ENCODE measurements around the gene ARID3B. TPM values are rescaled to one million over a fixed set of nuclear protein-coding genes. Genes with fewer than 3 reads are reported as not detected.

Gene ARID3B
- total RNA-seq, 1 donor from 2014 or later = 154 TPM

DNA sequence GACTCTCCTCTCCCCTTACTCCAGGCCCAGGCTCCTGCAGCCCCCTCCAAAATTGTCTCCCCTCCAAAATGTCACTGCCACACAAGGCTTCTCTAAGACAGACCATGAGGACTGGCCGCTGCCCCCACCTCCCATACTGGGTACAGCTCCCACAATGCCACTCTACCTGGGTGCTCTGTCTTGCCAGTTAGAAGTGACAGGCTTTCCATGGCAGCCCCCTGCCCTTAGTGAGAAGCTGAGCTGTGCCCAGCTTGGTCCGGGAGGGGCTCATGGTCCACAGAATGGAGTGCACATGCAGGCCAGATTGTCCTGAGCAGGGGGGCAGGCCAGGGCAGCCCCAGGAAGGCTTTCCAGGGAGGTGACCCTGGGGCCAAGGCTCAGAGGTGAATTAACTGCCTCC, 71.7 kb downstream of the ARID3B start:
- no peak overlapping the region for H3K4me3 Mint-ChIP-seq (ENCODE audit: unreplicated experiment)
- H3K4me1 Mint-ChIP-seq (ENCODE audit: low read depth, unreplicated experiment) = peaks cover 22% of the 10 kb centered on the region
- TF ChIP-seq, protein P1, sequence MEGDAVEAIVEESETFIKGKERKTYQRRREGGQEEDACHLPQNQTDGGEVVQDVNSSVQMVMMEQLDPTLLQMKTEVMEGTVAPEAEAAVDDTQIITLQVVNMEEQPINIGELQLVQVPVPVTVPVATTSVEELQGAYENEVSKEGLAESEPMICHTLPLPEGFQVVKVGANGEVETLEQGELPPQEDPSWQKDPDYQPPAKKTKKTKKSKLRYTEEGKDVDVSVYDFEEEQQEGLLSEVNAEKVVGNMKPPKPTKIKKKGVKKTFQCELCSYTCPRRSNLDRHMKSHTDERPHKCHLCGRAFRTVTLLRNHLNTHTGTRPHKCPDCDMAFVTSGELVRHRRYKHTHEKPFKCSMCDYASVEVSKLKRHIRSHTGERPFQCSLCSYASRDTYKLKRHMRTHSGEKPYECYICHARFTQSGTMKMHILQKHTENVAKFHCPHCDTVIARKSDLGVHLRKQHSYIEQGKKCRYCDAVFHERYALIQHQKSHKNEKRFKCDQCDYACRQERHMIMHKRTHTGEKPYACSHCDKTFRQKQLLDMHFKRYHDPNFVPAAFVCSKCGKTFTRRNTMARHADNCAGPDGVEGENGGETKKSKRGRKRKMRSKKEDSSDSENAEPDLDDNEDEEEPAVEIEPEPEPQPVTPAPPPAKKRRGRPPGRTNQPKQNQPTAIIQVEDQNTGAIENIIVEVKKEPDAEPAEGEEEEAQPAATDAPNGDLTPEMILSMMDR (IDR thresholded peaks at IDR 0.05; ENCODE audit: partially characterized antibody, unreplicated experiment) = no peak
- no peak overlapping the region for H3K27ac Mint-ChIP-seq (ENCODE audit: unreplicated experiment)
- H3K9me3 Mint-ChIP-seq (ENCODE audit: unreplicated experiment) = peaks cover 5% of the 10 kb centered on the region
- no peak for DNase-seq
- H3K36me3 Mint-ChIP-seq (ENCODE audit: unreplicated experiment) = no peaks in the 10 kb centered on the region
- peaks cover 14% of the 10 kb centered on the region for H3K27me3 Mint-ChIP-seq (ENCODE audit: unreplicated experiment)

DNA sequence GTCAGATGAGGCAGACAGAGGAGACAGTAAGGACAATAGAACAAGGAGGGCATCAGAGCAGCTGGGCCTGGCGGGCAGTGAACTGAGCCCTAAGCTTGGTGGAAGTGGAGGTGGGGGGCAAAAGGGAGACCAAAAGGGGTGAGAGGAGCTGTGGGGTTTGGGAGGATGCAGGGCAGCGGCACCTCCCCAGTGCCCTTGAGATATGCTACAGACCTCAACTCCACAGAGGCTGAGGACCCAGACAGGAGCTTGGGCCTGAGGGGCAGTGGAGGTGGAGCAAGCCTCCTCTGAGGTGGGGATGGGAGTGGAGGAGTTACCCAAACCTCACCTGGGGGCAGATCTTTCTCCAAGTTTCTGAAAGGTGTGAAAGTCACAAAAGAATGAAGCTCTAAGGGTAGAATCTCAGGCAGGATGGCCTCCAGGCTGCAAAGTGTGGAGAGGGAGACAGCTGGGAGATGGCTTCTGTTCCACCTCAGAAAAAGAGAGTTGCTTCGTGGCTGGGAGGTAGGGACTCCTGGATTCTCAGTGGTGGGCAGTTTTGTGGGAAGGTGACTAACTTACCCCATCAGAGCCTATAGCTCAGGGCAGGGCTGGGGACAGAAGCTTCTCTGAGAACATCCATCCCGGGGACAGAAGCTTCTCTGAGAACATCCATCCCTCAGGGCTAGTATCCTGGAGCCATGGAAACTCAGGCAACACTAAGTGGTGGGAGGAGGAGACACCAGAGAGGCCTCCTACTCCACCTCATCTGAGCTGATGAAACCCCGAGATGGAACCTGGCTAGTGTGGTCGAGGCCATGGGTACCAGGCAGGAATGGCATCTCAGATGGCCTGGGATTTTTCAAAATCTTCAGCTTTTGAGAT, 72.3 kb downstream of the ARID3B start:
- Mint-ChIP-seq H3K4me3 (ENCODE audit: unreplicated experiment) (peak overlapping the region; percentile 12), H3K27ac (ENCODE audit: unreplicated experiment) (peak overlapping the region; percentile 75)

DNA sequence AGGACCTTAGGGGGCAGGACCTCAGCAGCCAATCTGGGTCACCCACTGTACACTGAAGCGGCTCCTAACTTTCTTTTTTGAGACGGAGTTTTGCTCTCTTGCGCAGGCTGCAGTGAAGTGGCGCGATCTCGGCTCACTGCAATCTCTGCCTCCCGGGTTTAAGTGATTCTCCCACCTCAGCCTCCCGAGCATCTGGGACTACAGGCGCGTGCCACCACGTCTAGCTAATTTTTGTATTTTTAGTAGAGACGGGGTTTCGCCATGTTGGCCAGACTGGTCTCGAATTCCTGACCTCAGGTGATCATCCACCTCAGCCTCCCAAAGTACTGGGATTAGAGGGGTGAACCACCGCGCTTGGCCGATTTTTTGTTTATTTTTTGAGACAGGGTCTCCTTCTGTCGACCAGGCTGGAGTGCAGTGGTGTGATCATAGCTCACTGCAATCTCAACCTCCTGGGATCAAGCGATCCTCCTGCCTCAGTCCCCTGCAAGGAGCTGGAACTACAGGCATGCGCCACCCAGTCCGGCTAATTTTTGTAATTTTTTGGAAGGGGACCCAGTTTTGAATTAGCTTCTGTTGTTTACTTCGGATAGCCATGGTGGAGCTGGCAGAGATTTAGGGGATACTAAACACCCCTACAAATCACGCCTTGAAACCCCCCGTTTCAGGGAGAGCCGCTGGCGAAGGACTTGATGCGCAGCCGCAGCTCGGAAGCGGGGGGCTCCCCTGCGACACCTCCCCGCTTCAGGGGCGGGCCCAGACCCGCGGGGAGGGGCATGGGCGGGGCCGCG, 73.1 kb downstream of the ARID3B start:
- Mint-ChIP-seq H3K27ac (ENCODE audit: unreplicated experiment) (peak overlapping the region; percentile 52), H3K9me3 (ENCODE audit: unreplicated experiment) (peaks cover 5% of the 10 kb centered on the region), H3K4me3 (ENCODE audit: unreplicated experiment) (peak overlapping the region; percentile 71), H3K4me1 (ENCODE audit: low read depth, unreplicated experiment) (peaks cover 25% of the 10 kb centered on the region), H3K27me3 (ENCODE audit: unreplicated experiment) (peaks cover 14% of the 10 kb centered on the region), H3K36me3 (ENCODE audit: unreplicated experiment) (no peaks in the 10 kb centered on the region)
- TF ChIP-seq, protein P1 (IDR thresholded peaks at IDR 0.05; ENCODE audit: partially characterized antibody, unreplicated experiment) = no peak
- no peak for DNase-seq

More for the DNA sequence above, 72.3 kb downstream of the ARID3B start:
- DNase-seq = no peak
- H3K36me3 Mint-ChIP-seq (ENCODE audit: unreplicated experiment) = no peaks in the 10 kb centered on the region
- peaks cover 5% of the 10 kb centered on the region for H3K9me3 Mint-ChIP-seq (ENCODE audit: unreplicated experiment)
- H3K4me1 Mint-ChIP-seq (ENCODE audit: low read depth, unreplicated experiment) = peaks cover 26% of the 10 kb centered on the region
- TF ChIP-seq, protein P1 (IDR thresholded peaks at IDR 0.05; ENCODE audit: partially characterized antibody, unreplicated experiment) = no peak
- peaks cover 15% of the 10 kb centered on the region for H3K27me3 Mint-ChIP-seq (ENCODE audit: unreplicated experiment)

DNA sequence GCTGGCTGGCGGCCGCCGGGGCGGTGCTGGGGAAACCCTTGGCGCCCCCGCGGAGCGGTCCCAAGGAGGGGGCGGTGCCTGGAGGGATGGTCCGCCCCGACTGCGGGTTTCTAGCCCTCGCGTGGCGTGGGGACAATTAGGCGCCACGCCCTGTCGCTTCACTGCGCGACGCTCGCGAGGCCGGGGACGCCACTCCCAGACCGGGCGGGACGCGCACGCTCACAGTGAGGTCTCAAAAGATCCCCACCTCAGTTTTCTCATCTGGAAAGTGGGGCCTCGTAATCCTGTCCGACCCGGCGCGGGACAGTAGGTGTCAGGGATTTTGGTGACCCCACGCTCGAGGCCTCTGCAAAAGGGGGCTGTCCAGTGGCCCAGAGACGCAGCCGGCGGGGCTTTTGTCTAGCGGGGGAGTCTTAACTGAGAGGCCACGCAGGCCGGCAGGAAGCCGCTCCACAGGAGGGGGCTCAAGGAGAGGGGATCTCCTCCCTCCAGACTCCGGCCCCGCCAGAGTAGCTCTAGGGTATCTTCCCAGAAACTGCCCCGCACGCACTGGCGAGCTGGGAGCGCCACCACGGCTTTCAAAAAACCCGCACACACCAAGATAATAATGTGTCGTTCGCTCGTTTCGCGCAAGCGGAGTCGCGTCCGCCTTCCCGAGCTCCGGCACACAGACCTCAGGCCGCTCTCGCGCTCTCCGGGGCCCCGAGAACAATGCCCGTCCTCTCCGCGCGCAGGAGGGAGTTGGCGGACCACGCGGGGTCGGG, 73.9 kb downstream of the ARID3B start:
- H3K4me1 Mint-ChIP-seq (ENCODE audit: low read depth, unreplicated experiment) = peaks cover 18% of the 10 kb centered on the region
- DNase-seq = peak; percentile 82
- TF ChIP-seq, protein P1 (IDR thresholded peaks at IDR 0.05; ENCODE audit: partially characterized antibody, unreplicated experiment) = no peak
- H3K36me3 Mint-ChIP-seq (ENCODE audit: unreplicated experiment) = no peaks in the 10 kb centered on the region
- peak overlapping the region; percentile 92 for H3K4me3 Mint-ChIP-seq (ENCODE audit: unreplicated experiment)
- H3K27ac Mint-ChIP-seq (ENCODE audit: unreplicated experiment) = peak overlapping the region; percentile 97
- peaks cover 7% of the 10 kb centered on the region for H3K9me3 Mint-ChIP-seq (ENCODE audit: unreplicated experiment)
- H3K27me3 Mint-ChIP-seq (ENCODE audit: unreplicated experiment) = peaks cover 12% of the 10 kb centered on the region
